SW 1271 (cell line): ENCODE measurements around the gene ZNF274.
"Not testable (repeated sequence)": the region's sequence is repeated elsewhere in the genome, so short reads cannot be mapped to it uniquely, and the experiment has no call there.

Experiments used
- DNase-seq, 2 experiments: peaks; one replicate each; lab custom pipeline; 2025; lab: John Stamatoyannopoulos, UW

Gene ZNF274

GRCh38 chr19:58182989-58183816, at the start of gene ZNF274:
TSS of gene ZNF274 (plus strand) at chr19:58183061. CDS start at chr19:58183966, 905 bp downstream.
- DNase-seq: peak; percentile 64 to 66

GRCh38 chr19:58134244-58134643, 48.6 kb upstream of the ZNF274 start:
- no peak for DNase-seq

DNA sequence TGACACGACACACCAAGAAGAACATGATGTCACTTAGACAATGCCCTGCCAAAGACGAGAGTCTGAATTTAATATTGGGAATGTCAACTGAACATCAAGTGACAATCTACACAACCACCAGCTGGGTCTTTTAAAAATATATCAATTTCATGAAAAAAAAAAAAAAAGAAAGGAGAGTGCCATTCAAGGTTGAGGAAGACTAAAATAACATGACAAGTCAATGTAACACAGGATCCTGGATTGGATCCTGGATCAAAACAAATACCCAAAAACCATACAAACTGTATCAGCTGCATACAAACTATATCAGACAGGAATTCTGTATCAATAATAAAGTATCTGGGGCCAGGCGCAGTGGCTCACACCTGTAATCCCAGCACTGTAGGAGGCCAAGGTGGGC, 37.0 kb upstream of the ZNF274 start:
- DNase-seq: no peak

GRCh38 chr19:58147475-58147874, 35.4 kb upstream of the ZNF274 start:
- not testable (repeated sequence) for DNase-seq

DNA sequence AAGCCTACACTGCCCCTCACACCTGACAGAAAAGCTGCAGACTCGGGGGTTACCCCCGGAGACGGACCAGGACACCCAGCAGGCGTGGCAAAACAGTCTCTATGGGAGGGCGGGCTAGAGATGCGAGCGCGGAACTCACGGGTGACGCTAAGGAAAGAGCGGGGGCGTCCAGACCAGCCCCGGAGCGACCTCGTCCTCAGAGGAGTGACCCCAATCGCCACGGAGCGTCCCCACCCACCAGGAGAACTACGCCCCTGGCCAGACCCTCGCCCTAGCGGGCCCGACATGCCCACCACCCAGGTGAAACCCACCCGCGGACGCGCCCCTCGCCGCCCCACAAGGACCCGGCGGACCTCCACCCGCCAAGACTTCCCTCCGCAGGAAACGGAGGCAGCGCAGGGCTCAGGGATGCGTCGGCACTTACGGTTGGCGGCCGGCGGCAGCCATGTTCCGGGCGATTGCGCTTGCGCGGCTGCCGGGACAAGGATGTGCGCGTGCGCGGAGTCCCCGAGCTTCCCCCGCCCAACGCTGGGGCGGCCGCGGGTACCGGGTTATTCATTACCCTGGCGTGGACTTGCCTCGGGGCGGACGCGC, 32.4 kb upstream of the ZNF274 start, which contains the start of gene ZNF329:
Gene ZNF329, minus strand, starts transcription at position 462 of the 594 bp plus-strand sequence. CDS start 21,286 bp downstream, outside the sequence.
- no peak for DNase-seq

DNA sequence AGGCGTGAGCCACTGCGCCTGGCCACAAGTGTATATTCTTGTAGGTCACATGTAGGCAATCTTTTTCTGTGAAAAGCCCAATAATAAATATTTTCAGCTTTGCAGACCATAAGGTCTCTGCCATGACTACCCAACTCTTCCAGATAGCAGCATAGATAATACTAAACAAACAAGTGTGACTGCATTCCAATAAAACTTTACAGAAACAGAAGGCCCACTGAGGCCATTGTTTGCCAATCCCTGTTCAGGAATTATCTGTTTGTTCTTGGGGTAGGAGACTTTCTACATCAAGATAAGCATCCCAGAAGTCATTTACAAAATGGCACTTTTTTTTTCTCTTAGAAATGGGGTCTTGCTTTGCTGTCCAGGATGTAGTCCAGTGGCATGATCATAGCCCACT, 29.5 kb upstream of the ZNF274 start:
- DNase-seq: no peak

DNA sequence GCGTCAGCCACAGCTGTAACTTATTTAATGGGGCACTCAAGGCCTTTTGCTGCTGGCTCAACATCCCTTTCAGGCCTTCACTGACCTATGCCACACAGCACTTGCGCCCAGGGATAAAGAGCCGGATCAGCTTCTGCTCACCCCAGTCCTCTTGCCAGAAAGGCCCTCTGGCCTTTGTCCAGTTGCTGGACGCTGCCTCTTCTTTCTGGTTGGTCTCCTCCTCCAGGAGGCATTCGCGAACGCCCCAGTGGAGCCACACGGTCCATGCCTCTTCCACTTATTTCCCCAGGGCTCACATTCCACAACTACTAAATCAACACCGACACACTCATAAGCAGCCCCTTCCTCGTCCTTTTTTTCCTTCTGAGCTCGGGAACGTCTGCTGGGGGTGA, 28.6 kb upstream of the ZNF274 start:
- no peak for DNase-seq

DNA sequence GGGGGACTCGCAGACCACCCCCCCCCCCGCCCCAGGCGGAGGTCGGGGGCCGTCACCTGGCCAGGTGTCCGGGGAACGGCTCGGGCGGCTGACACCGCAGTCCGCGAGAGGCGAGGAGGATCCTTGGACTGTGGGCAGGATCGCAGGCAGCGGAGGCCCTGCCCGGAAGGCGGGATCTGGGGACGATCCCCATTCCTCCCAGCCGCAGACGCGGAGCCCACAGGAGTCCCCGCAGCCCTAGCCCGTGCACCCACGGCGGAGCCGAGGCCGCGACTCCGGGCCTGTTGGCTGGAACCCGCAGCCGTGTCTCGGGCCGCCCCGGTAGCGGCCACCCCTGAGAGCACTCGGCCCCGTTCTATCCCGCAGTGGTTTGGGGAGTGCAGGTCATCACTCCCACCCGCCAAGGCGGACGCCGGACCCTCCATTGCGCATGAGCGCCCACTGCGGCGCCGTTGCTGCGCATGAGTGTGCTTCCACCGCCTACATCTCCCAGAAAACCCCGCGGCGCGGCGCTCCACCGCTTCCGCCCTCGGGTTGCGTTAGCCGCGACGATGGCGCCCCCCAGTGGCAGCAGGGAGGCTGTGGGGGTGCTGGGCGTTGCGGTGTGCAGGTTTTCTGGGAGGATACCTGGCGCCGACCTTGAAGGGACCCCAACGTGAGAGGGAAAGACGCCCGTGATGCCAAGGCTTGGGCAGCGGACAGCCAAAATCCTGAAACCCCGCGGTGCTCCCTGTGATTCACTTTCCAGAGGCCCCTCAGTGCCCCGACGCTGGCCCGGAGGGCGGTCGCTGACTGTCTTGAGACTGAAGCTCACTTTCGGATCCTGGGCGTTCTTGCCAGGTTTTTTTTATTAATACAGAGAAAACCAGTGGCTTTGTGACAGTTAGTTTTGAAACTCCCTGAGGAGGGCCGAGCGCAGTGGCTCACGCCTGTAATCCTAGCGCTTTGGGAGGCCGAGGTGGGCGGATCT, 27.9 kb upstream of the ZNF274 start:
- DNase-seq: no peak

GRCh38 chr19:58157045-58157728, 25.7 kb upstream of the ZNF274 start:
- no peak for DNase-seq

GRCh38 chr19:58166268-58166667, 16.6 kb upstream of the ZNF274 start:
- DNase-seq: no peak

GRCh38 chr19:58166708-58167280, 16.1 kb upstream of the ZNF274 start:
- DNase-seq: peak in 1 of 2 experiments; percentile 5

- DNase-seq: peak in 1 of 2 experiments; percentile 24
These were observed 12.0 kb upstream of the ZNF274 start for GRCh38 chr19:58170860-58171259.

- peak in 1 of 2 experiments; percentile 18 for DNase-seq
These were observed 822 bp upstream of the ZNF274 start for GRCh38 chr19:58181902-58182576.

DNA sequence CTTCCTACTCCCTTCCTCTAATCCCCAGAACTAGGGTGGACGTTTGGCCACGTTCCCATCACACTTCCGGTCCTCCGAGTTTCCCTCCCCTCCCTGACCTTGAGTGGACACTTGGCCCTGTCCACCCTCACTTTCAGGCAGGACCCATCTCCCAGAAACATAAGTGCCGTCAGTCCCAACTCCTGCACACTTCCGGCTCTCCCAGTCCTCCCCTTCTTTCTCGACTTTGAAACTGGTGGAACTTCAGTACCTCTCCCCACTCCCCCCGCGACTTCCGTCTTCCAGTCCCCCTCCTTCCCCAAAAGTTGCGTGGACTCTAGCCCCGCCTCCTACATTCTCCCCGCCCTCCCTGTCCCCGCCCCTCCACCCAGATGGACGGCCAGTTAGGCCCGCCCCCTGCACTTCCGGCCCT, 278 bp upstream of the ZNF274 start:
- DNase-seq: no peak

DNA sequence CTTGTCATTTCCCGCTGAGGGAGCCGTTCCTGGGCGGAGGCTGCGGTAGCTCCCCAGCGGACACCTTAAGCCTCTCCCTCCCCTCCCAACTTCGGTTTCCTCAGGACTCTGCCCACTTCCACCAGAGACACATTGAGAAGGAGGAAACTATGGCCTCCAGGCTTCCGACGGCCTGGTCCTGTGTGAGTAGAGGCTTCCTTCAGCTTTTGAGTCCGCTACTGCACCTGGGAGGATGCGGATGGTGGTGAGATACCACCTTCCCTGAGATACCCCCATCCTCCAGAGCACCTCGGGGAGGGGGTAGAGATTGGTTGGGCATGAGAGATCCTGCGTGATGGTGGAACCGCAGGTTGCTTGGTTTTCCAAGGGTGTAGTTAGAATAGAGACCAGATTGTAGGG, 955 bp downstream of the ZNF274 start:
- no peak for DNase-seq

- peak in 1 of 2 experiments; percentile 21 for DNase-seq
These were observed 14.2 kb downstream of the ZNF274 start for GRCh38 chr19:58196901-58197616.

DNA sequence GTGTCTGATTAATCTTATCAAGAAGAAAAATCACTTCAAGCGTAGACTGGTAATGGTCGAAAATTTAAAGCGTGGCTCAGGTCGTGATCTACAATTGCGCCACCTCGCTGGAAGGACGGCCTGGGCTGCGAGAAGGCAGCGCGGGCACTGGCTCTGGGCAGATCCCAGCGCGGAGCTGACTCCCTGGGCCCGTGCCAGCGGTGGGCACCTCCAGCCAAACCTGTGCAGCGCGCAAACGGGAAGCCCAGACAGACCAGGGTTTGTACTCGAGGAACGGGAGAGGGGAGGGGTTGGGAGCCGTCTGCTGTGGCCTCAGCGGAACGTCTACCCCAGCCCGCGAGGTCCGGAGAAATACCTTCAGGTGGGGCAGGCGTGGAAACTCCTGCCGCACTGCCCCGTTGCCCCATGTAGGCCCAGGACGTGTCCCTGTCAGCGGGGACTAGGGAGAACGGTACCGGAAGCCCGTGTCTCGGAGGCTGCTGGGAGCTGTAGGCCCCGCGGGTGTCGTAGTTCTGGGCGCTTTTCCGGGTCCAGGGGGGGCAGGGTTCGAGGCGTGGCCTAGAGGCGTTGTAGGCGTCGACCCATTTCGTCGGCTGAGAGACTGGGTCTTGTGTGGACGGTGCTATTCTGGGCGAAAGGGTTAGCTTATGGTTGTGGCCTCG, 21.1 kb downstream of the ZNF274 start:
- no peak for DNase-seq

DNA sequence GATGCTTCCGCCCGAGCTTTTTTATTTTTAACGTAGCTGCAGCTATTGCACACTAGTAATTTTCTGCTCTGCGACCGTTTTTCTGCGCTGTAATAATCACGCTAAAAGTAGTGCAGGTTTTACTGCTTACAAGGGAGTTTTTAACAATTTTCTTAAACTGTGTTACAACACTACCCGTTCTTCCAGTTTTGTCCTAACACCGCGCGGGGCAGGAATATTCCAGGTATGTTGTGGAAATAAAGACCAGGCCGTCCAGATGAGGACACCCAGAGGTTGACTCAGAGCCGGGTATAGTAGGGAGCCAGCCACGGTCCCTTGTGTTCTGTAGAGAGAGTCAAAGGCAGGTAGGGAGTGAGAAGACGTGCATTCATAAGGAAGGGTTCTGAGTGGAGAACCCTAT, 21.7 kb downstream of the ZNF274 start:
- DNase-seq: no peak

GRCh38 chr19:58209577-58209976, 26.7 kb downstream of the ZNF274 start:
- no peak for DNase-seq
